GM12874 (cell line): ENCODE results near the gene COL20A1.

Experiments used
- TF ChIP-seq, protein P1 (sequence below): IDR thresholded peaks from 2 replicates; pipeline ENCODE4 v1.5.1; 2011; ENCODE audit warnings: low read depth, mild to moderate bottlenecking, control low read depth, low read length, moderate library complexity; ENCODE audit not compliant: insufficient read depth

COL20A1 gene

DNA sequence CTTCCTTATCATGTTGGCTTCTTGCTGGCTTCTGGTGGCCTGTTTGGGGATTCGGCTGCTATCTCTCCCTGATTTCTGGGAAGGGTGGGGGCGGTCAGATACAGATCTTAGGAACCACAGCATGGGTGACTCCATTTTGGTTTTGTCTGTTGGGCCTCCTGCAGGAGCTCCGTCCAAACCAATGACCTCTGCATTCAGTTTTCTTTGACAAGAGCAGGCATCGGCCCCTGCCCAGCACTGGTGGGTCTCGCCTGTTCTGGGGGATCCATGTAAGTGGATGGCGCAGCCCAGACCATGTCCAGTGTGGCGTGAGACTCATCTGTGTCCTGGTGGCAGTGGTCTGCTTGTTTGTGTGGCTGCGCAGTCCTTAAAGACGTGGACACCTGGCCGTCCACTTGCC lies 29.0 kb upstream of the COL20A1 start:
- TF ChIP-seq, protein P1, sequence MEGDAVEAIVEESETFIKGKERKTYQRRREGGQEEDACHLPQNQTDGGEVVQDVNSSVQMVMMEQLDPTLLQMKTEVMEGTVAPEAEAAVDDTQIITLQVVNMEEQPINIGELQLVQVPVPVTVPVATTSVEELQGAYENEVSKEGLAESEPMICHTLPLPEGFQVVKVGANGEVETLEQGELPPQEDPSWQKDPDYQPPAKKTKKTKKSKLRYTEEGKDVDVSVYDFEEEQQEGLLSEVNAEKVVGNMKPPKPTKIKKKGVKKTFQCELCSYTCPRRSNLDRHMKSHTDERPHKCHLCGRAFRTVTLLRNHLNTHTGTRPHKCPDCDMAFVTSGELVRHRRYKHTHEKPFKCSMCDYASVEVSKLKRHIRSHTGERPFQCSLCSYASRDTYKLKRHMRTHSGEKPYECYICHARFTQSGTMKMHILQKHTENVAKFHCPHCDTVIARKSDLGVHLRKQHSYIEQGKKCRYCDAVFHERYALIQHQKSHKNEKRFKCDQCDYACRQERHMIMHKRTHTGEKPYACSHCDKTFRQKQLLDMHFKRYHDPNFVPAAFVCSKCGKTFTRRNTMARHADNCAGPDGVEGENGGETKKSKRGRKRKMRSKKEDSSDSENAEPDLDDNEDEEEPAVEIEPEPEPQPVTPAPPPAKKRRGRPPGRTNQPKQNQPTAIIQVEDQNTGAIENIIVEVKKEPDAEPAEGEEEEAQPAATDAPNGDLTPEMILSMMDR, result no peak

DNA sequence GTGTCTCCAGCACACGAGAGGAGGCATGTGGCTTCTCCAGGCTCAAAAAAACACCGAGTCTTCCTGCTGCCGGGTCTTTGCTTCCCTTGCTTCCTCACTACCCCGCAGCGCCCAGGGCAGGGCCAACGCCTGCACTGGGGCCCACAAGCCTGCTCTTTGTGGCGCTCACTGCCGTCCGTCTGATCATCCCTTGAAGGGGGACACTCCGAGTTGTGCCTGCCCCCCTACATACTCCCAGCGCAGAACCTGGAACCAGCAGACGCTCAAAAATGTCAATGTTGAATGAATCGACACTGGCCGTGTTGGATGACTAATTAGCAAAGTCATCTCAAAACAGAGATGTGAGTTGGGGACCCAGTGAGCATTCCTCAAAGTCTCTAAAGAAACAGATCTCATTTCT lies 28.5 kb upstream of the COL20A1 start:
- TF ChIP-seq, protein P1, result no peak

DNA sequence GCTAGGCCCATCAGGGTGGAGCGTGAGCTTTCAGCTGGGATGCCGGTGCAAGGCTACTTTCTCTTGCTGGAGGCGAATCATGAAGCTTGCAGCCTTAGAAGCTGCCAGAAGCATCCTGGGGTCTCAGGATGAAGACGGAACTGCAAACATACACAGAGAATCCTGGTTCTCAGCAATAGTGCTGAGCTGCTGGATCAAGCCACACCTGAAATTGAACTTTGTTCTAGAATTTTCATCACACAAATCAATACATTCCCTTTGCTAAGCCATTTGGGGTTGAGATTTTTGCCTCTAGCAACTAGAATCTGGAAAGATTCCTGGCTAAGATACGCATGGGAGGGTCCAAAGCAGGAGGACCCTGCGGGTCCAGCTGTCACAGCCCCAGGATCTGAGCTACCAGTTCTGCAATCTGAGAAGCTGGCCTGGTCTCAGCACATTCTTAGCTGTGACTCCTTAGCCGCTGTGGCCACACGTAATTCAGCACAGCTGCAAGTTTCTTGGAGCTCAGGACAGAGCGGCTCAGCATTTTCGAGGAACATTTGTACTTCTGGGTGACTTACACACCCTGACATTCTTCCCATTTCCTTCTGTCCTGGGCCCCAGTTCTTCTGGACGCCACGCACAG lies 27.0 kb upstream of the COL20A1 start:
- TF ChIP-seq, protein P1, result no peak

DNA sequence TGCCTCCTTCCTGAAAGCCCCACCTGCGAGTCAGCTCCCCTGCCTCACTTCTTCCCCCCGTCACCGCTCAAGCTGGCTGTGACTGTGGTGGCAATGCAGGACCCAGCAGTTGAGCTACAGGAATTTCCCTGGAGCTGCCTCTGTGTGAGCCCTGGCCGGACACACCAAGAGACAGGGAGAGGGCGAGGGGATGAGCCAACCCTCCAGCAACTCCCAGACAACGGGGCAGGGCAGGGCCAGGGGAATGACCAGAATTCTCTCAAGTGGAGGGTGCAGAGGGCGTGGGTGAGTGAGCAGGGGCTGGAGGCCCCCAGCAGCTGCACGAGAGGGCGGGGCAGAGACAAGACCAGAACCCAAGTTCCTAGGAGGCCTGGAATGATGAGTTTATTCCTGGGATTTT lies 25.3 kb upstream of the COL20A1 start:
- TF ChIP-seq, protein P1, result no peak

DNA sequence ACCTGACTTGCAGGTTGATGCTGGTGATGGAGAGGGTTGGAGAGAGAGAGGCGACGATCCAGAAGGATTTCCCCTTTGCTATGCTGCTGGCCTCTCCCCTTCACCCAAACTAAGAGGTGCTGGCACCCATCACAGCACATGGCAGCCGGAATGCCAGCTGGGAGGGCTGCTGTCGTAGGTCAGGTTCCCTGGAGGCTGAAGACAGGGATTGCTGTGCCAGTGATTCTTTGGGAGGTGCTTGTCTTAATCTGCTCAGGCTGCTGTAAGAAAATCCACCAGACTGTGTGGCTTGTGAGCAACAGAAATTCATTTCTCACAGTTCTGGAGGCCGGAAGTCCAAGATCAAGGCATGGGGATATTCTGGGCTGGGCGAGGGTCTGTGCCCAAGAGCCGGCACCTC lies 24.7 kb upstream of the COL20A1 start:
- TF ChIP-seq, protein P1, result no peak

DNA sequence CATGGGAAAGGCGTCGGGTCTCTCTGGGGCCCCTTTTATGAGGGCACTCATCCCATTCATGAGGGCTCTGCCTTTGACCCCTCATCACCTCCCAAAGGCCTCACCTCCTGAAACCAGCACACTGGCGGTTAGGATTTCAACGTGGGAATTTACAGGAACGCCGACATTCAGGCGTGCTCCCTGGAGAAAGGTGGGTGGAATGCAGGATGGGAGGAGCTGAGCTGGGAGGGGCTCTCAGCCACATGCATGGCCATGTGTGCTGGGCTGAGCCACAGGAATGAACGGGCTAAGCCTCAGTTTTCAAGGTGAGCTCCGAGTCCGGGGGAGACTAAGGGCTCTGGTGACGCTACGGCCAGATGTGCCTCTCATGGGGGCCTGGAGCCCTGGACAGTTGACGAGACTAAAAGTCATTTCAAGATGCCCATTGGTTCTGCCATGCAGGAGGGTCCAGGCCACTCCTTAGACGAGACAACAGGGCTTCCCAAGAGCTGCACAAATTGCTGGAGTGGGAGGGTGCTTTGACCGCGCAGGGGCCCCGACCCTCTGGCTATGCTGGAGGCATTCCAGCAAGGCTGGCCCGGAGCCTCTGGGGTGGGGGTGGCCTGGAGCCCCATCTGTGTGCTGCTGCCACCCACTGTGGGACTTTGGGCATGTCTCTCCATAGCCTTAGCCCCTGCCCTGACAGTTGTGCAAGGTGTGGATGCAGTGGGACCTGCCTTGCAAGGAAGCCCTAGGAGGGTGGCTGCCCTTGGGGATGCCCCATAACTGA lies 24.1 kb upstream of the COL20A1 start:
- TF ChIP-seq, protein P1, result no peak

DNA sequence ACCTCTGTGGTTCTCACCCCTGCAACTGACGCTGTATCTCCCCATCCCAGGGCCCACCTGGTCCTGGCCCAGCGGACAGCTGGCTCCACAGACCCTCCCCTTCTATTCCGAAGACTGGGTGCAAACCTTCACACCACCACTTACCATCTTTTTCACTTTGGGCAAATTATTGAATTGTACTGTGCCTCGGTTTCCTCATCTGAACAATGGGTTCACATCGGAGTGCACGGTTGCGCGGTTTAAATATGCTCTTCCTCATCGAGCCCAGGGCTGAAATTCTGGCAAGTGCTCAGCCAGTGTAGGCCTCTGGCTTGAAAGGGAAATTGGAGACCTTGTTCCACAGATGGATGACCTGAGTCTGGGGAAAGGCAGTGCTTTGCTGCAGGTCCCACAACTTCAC lies 23.3 kb upstream of the COL20A1 start:
- TF ChIP-seq, protein P1, result no peak
